K562 (cell line): ENCODE measurements around the gene TP53I13. TPM values are rescaled to one million over a fixed set of nuclear protein-coding genes. Genes with fewer than 3 reads are reported as not detected.

Experiments used
- MCM7 ChIP-seq, 2 experiments: fragments of 450-650 bp; IDR thresholded peaks; 2 replicates each; pipeline ENCODE4 v1.6.1; 2016 to 2018
- MEF2D ChIP-seq: conservative IDR thresholded peaks from 2 replicates; pipeline ENCODE4 v1.6.1; 2016; ENCODE audit warnings: low read depth, missing genetic modification characterization, missing compliant biosample characterization
- PHF8 ChIP-seq: fragments of 200-600 bp; sonication (generic); IDR thresholded peaks from 2 replicates; pipeline ENCODE4 v1.6.1; 2012; ENCODE audit warnings: mixed run types, mild to moderate bottlenecking, inconsistent platforms, low read length, moderate library complexity, borderline replicate concordance
- ZFP30 ChIP-seq: fragments of 250-450 bp; sonication (Bioruptor Pico); IDR thresholded peaks from 2 replicates; pipeline ENCODE4 v1.8.0; 2022; ENCODE audit warnings: moderate library complexity, mild to moderate bottlenecking, inconsistent platforms, borderline replicate concordance
- ZNF174 ChIP-seq: fragments of 250-450 bp; sonication (Bioruptor Pico); IDR thresholded peaks from 2 replicates; pipeline ENCODE4 v1.4.0; 2020; ENCODE audit warnings: mild to moderate bottlenecking
- ZNF232 ChIP-seq: sonication (generic); formaldehyde crosslinking; IDR thresholded peaks from 2 replicates; pipeline ENCODE4 v1.8.0; 2022; ENCODE audit warnings: mild to moderate bottlenecking, missing genetic modification reagents
- ZNF79 ChIP-seq: fragments of 250-450 bp; sonication (Bioruptor Pico); IDR thresholded peaks from 2 replicates; pipeline ENCODE4 v1.4.0; 2020; ENCODE audit warnings: low read depth, mild to moderate bottlenecking, moderate library complexity
- polyA plus RNA-seq, 8 experiments: library from polyadenylated mRNA; depleted of rRNA in 4 of 8; stranded (reverse) in 5 of 8; unstranded in 3 of 8; fragments of >200 nt; fragmentation: Nextera tagmentation in 2 of 8; fragmentation: Illumina TruSeq in 1 of 8; extraction: Ambion mirVana in 2 of 8; extraction: Trizol in 1 of 8; gene quantifications; 2 replicates each; pipeline versions ENCODE4 v1.2.1 to v1.2.3, GENCODE V29; 2011 to 2014; ENCODE audit warnings: inconsistent platforms in 1 of 8, missing spikeins in 1 of 8
- total RNA-seq, 7 experiments: library from RNA; depleted of rRNA in 6 of 7; stranded (reverse); fragments of >200 nt in 6 of 7; fragmentation: Illumina TruSeq in 2 of 7; extraction: Trizol in 2 of 7; gene quantifications; 2 replicates each; pipeline versions ENCODE4 v1.2.1 to v1.2.3, GENCODE V29; 2011 to 2021; ENCODE audit warnings: low replicate concordance in 1 of 7
- TF ChIP-seq, protein P1 (sequence below): sonication (generic); formaldehyde crosslinking; IDR thresholded peaks from 2 replicates; pipeline ENCODE4 v1.8.1; 2023; ENCODE audit warnings: missing genetic modification reagents, mild to moderate bottlenecking, borderline replicate concordance
- TF ChIP-seq, protein P2 (sequence below): IDR thresholded peaks from 2 replicates; pipeline ENCODE4 v1.6.1; 2011; ENCODE audit warnings: borderline replicate concordance, low read depth, mild to moderate bottlenecking, moderate library complexity, low read length; ENCODE audit not compliant: insufficient read depth, poor library complexity, severe bottlenecking
- TF ChIP-seq, protein P3 (sequence below): fragments of 450-650 bp; IDR thresholded peaks from 2 replicates; pipeline ENCODE4 v1.6.1; 2016; ENCODE audit warnings: mild to moderate bottlenecking
- TF ChIP-seq, protein P4 (sequence below): sonication (generic); formaldehyde crosslinking; IDR thresholded peaks from 2 replicates; pipeline ENCODE4 v1.8.0; 2022; ENCODE audit warnings: missing genetic modification reagents, mild to moderate bottlenecking, moderate library complexity, borderline replicate concordance
- TF ChIP-seq, protein P5 (sequence below): fragments of 450-650 bp; formaldehyde crosslinking; IDR thresholded peaks from 2 replicates; pipeline ENCODE4 v1.4.0; 2022; ENCODE audit warnings: missing genetic modification characterization

The TP53I13 gene
- total and polyA plus RNA-seq, 9 of the 15 experiments (the other 6 are each of a cell fraction or from before 2014, with no cell fraction given): 0.08 to 28.3 (median 9.1) TPM

DNA sequence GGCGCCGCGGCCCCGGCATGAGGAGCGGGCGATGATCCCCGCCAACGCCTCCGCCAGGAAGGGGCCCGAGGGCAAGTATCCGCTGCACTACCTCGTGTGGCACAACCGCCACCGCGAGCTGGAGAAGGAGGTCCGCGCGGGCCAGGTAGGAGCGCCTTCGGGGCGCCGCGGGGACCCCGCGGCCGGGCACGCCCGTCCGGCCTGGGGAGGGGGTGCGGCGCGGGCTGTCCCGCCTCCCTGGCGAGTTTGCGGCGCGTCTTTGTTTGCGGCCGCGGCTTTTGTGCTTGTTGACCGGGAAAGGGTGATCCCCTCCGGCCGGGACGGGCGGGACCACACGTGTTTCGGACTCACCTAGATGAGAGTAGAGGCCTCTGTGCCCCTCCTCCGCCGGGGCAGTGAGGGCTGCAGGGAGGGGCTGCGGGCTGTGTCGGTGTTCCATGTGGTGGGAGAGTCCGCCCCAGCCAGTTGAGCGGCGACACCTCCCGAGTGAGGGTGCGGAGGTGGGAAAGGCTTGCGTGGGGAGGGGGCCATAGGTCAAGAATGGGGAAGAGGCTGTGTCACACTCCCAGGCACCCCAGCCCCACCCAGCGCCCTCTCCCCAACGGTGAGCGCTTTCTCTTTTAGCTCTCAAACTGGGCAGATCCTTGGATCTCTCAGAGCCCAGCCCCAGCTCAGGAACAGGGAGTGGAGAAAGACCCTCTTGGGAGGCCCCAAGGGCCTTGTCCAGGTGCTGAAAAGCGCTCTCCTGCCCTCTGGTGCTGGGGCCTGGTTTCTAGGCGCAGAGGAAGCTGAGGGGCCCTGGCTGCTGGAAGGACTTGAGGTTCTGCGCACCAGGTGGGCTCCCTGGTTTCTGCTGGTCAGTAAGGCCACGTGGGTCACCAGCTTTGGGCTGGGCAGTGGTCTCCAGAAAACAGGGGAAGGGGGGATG, 25.4 kb downstream of the TP53I13 start (continued):
- TF ChIP-seq, protein P1, sequence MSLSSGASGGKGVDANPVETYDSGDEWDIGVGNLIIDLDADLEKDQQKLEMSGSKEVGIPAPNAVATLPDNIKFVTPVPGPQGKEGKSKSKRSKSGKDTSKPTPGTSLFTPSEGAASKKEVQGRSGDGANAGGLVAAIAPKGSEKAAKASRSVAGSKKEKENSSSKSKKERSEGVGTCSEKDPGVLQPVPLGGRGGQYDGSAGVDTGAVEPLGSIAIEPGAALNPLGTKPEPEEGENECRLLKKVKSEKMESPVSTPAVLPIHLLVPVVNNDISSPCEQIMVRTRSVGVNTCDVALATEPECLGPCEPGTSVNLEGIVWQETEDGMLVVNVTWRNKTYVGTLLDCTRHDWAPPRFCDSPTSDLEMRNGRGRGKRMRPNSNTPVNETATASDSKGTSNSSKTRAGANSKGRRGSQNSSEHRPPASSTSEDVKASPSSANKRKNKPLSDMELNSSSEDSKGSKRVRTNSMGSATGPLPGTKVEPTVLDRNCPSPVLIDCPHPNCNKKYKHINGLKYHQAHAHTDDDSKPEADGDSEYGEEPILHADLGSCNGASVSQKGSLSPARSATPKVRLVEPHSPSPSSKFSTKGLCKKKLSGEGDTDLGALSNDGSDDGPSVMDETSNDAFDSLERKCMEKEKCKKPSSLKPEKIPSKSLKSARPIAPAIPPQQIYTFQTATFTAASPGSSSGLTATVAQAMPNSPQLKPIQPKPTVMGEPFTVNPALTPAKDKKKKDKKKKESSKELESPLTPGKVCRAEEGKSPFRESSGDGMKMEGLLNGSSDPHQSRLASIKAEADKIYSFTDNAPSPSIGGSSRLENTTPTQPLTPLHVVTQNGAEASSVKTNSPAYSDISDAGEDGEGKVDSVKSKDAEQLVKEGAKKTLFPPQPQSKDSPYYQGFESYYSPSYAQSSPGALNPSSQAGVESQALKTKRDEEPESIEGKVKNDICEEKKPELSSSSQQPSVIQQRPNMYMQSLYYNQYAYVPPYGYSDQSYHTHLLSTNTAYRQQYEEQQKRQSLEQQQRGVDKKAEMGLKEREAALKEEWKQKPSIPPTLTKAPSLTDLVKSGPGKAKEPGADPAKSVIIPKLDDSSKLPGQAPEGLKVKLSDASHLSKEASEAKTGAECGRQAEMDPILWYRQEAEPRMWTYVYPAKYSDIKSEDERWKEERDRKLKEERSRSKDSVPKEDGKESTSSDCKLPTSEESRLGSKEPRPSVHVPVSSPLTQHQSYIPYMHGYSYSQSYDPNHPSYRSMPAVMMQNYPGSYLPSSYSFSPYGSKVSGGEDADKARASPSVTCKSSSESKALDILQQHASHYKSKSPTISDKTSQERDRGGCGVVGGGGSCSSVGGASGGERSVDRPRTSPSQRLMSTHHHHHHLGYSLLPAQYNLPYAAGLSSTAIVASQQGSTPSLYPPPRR (CRISPR knock-in tag): no peak; the same call in 1 of the 2 replicates
- TF ChIP-seq PHF8: peak; percentile 20; the same call in 1 of the 2 replicates
- TF ChIP-seq, protein P2, sequence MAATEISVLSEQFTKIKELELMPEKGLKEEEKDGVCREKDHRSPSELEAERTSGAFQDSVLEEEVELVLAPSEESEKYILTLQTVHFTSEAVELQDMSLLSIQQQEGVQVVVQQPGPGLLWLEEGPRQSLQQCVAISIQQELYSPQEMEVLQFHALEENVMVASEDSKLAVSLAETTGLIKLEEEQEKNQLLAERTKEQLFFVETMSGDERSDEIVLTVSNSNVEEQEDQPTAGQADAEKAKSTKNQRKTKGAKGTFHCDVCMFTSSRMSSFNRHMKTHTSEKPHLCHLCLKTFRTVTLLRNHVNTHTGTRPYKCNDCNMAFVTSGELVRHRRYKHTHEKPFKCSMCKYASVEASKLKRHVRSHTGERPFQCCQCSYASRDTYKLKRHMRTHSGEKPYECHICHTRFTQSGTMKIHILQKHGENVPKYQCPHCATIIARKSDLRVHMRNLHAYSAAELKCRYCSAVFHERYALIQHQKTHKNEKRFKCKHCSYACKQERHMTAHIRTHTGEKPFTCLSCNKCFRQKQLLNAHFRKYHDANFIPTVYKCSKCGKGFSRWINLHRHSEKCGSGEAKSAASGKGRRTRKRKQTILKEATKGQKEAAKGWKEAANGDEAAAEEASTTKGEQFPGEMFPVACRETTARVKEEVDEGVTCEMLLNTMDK: peak; percentile 73
- no peak for TF ChIP-seq ZNF174
- TF ChIP-seq, protein P3, sequence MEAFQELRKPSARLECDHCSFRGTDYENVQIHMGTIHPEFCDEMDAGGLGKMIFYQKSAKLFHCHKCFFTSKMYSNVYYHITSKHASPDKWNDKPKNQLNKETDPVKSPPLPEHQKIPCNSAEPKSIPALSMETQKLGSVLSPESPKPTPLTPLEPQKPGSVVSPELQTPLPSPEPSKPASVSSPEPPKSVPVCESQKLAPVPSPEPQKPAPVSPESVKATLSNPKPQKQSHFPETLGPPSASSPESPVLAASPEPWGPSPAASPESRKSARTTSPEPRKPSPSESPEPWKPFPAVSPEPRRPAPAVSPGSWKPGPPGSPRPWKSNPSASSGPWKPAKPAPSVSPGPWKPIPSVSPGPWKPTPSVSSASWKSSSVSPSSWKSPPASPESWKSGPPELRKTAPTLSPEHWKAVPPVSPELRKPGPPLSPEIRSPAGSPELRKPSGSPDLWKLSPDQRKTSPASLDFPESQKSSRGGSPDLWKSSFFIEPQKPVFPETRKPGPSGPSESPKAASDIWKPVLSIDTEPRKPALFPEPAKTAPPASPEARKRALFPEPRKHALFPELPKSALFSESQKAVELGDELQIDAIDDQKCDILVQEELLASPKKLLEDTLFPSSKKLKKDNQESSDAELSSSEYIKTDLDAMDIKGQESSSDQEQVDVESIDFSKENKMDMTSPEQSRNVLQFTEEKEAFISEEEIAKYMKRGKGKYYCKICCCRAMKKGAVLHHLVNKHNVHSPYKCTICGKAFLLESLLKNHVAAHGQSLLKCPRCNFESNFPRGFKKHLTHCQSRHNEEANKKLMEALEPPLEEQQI: no peak; the same call in 1 of the 2 replicates
- peak; percentile 96 for TF ChIP-seq ZNF232 (CRISPR knock-in tag)
- TF ChIP-seq MEF2D (tag): no peak
- TF ChIP-seq, protein P4, sequence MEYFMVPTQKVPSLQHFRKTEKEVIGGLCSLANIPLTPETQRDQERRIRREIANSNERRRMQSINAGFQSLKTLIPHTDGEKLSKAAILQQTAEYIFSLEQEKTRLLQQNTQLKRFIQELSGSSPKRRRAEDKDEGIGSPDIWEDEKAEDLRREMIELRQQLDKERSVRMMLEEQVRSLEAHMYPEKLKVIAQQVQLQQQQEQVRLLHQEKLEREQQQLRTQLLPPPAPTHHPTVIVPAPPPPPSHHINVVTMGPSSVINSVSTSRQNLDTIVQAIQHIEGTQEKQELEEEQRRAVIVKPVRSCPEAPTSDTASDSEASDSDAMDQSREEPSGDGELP: no peak; the same call in 1 of the 2 replicates
- TF ChIP-seq ZNF79 (CRISPR knock-in tag): no peak
- TF ChIP-seq, protein P5, sequence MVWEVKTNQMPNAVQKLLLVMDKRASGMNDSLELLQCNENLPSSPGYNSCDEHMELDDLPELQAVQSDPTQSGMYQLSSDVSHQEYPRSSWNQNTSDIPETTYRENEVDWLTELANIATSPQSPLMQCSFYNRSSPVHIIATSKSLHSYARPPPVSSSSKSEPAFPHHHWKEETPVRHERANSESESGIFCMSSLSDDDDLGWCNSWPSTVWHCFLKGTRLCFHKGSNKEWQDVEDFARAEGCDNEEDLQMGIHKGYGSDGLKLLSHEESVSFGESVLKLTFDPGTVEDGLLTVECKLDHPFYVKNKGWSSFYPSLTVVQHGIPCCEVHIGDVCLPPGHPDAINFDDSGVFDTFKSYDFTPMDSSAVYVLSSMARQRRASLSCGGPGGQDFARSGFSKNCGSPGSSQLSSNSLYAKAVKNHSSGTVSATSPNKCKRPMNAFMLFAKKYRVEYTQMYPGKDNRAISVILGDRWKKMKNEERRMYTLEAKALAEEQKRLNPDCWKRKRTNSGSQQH: no peak
- TF ChIP-seq MCM7 (IDR thresholded peaks at IDR 0.05): no peak
- no peak for TF ChIP-seq ZFP30
